Astrocyte of the cerebellum (primary cell): ENCODE results near the gene TIMP1.

Source experiments
- DNase-seq: peaks from one replicate; pipeline ENCODE4 v3.0.0-alpha.2; 2011; ENCODE audit warnings: low read depth
- H3K4me3 ChIP-seq: 2 replicates; pipeline ENCODE4 v1.5.1; 2011; ENCODE audit warnings: mild to moderate bottlenecking, low read depth, low read length, moderate library complexity
- in situ Hi-C: cut with HindIII; loops from 2 replicates; pipeline ENCODE4 v1.10.0; 2017; ENCODE audit warnings: low sequenced_read_pairs
- TF ChIP-seq, protein P1 (sequence below): IDR thresholded peaks from 2 replicates; pipeline ENCODE4 v1.5.1; 2012; ENCODE audit warnings: low read length, low read depth, moderate library complexity, mild to moderate bottlenecking; ENCODE audit errors: missing control alignments

Gene TIMP1

GRCh38 chrX:47587091-47587891, 5.1 kb downstream of the TIMP1 start:
- in situ Hi-C loops = no loop called here
- TF ChIP-seq, protein P1, sequence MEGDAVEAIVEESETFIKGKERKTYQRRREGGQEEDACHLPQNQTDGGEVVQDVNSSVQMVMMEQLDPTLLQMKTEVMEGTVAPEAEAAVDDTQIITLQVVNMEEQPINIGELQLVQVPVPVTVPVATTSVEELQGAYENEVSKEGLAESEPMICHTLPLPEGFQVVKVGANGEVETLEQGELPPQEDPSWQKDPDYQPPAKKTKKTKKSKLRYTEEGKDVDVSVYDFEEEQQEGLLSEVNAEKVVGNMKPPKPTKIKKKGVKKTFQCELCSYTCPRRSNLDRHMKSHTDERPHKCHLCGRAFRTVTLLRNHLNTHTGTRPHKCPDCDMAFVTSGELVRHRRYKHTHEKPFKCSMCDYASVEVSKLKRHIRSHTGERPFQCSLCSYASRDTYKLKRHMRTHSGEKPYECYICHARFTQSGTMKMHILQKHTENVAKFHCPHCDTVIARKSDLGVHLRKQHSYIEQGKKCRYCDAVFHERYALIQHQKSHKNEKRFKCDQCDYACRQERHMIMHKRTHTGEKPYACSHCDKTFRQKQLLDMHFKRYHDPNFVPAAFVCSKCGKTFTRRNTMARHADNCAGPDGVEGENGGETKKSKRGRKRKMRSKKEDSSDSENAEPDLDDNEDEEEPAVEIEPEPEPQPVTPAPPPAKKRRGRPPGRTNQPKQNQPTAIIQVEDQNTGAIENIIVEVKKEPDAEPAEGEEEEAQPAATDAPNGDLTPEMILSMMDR = no peak
- DNase-seq = no peak
- no peak overlapping the region for H3K4me3 ChIP-seq

DNA sequence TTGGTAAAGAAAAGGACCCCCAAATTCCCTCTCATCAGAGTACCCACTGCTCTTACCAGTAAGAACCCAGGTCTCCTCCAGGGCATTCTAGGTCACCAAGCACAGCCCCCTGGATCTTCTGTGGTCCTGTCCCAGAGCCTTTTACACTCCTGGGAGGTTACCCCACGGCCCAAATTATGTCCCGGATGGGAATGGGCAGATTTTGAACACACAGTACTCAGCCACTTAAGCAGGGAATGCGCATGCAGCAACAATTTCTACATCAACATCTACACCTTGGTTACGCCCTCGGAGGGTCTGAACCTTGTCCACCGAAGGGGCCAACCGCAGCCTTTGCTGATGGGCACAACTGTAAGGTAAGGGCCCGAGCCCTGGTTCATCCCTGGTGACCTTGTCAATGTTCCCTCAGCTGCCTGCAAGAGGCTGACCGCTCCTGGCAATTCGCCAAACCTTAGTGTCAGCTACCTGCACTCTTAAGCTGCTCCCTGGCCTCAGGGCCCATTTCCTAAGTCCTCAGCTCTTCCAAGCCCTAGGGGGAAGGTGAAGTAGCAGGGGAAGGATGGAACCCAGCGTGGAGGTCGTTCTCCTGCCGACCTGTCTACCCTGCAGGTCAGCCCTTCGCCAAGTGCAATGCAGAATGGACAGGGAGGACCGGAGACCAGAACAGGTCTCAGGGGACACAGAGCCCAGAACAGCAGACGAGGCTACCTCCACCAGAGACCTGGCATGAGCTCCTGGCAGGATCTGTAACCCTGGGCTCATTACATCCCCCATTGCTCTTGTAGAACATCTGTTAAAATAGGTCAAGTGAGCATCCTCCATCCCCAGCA, 5.9 kb downstream of the TIMP1 start:
- H3K4me3 ChIP-seq = no peak overlapping the region
- TF ChIP-seq, protein P1 = no peak
- in situ Hi-C loops = no loop called here
- DNase-seq = no peak

DNA sequence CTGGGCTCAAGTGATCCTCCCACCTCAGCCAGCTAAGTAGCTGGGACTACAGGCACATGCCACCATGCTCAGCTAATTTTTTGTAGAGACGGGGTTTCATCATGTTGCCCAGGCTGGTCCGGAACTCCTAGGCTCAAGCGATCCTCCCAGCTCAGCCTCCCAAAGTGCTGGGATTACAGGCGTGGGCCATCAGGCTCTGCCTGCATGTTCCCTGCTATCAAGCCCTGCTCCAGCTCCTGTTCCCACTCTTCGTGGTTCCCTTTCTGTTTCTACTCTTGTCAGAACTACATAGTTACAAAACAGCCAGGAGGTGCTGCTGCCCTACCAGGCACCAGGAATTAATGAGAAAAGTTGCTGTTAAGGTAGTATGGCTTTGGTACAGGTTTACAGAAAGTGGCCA, 8.7 kb downstream of the TIMP1 start:
- in situ Hi-C loops = no loop called here
- TF ChIP-seq, protein P1 = no peak
- DNase-seq = no peak

GRCh38 chrX:47593522-47593921, 11.3 kb downstream of the TIMP1 start:
- H3K4me3 ChIP-seq = no peak overlapping the region
- in situ Hi-C loops = no loop called here
- no peak for DNase-seq
- TF ChIP-seq, protein P1 = no peak

More for the DNA sequence above, 8.7 kb downstream of the TIMP1 start:
- H3K4me3 ChIP-seq = no peak overlapping the region

GRCh38 chrX:47595716-47596251, 13.5 kb downstream of the TIMP1 start:
- DNase-seq = peak; percentile 33
- H3K4me3 ChIP-seq = no peak overlapping the region
- in situ Hi-C loops = no loop called here
- TF ChIP-seq, protein P1 = no peak

DNA sequence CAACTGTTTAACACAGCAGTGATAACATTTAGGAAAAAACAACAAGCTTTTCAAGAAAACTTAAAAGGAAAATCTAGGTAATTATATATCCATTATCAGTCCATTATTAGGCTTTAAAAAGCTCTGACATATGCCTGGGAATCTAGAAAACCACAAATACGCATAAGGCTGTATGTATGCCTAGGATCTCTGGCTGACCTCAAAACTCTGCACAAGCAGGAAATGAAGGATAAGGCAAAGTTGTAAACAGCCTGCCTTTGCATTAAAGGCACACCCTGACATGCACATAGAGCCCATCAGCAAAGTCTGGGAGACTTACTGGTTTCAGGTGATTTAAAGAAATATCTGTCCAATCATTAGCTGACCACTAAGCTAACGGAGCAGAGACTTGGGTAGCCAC, 14.0 kb downstream of the TIMP1 start:
- no peak for DNase-seq
- in situ Hi-C loops = no loop called here
- TF ChIP-seq, protein P1 = no peak

More for the DNA sequence above, 14.0 kb downstream of the TIMP1 start:
- H3K4me3 ChIP-seq = no peak overlapping the region
